Memory B cell (primary cell): ENCODE results near the gene CHCHD3.

Experiments
- ATAC-seq: fragments of 150-1000 bp; cut with Tn5 transposase; 2 replicates; pipeline ENCODE4 v1.10.0; 2021; ENCODE audit warnings: low read depth, mild to moderate bottlenecking, moderate library complexity
- DNase-seq, 2 donors: peaks; one replicate each; pipeline ENCODE4 v3.0.0; 2022; ENCODE audit warnings: low spot score in 2 of 2
- H3K27ac Mint-ChIP-seq: one replicate; pipeline ENCODE4 v1.8.0; 2022; ENCODE audit warnings: mild to moderate bottlenecking, moderate library complexity, mixed read lengths
- H3K27me3 Mint-ChIP-seq: one replicate; pipeline ENCODE4 v1.8.0; 2022; ENCODE audit warnings: mixed read lengths
- H3K36me3 Mint-ChIP-seq: one replicate; pipeline ENCODE4 v1.8.0; 2022; ENCODE audit warnings: mild to moderate bottlenecking, mixed read lengths
- H3K4me1 Mint-ChIP-seq: one replicate; pipeline ENCODE4 v1.8.0; 2022; ENCODE audit warnings: mixed read lengths
- H3K4me3 Mint-ChIP-seq: one replicate; pipeline ENCODE4 v1.8.0; 2022; ENCODE audit warnings: mild to moderate bottlenecking, moderate library complexity, mixed read lengths
- H3K9me3 Mint-ChIP-seq: one replicate; pipeline ENCODE4 v1.8.0; 2022; ENCODE audit warnings: mixed read lengths

CHCHD3 gene

DNA sequence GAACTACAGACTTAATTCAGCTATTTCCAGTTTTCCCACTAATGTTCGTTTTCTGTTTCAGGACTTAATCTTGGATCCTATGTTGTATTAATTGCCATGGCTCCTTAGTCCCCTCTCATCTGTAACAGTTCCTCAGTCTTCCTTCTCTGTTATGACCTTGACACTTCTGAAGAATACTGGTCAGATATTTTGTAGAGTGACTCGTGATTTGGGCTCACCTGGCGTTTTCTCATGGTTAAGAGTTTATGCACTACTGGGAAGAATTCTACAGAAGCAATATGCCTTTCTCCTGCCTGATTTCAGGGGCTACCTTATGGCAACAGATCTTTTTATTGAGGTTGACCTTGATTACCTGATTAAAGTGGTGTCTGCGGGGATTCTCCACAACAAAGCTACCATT lies 239.4 kb downstream of the CHCHD3 start:
- H3K4me1 Mint-ChIP-seq: peaks cover 2% of the 10 kb centered on the region
- no peak overlapping the region for H3K4me3 Mint-ChIP-seq
- H3K9me3 Mint-ChIP-seq: no peaks in the 10 kb centered on the region
- peaks cover 21% of the 10 kb centered on the region for H3K36me3 Mint-ChIP-seq
- ATAC-seq (no peak), DNase-seq (no peak)
- H3K27me3 Mint-ChIP-seq: no peaks in the 10 kb centered on the region
- no peak overlapping the region for H3K27ac Mint-ChIP-seq

- Mint-ChIP-seq H3K9me3 (no peaks in the 10 kb centered on the region), H3K36me3 (peaks cover 32% of the 10 kb centered on the region), H3K27me3 (no peaks in the 10 kb centered on the region), H3K4me3 (no peak overlapping the region), H3K4me1 (peaks cover 2% of the 10 kb centered on the region), H3K27ac (no peak overlapping the region)
- ATAC-seq (no peak), DNase-seq (no peak)
Measured at GRCh38 chr7:132840199-132840598, 241.7 kb downstream of the CHCHD3 start.

DNA sequence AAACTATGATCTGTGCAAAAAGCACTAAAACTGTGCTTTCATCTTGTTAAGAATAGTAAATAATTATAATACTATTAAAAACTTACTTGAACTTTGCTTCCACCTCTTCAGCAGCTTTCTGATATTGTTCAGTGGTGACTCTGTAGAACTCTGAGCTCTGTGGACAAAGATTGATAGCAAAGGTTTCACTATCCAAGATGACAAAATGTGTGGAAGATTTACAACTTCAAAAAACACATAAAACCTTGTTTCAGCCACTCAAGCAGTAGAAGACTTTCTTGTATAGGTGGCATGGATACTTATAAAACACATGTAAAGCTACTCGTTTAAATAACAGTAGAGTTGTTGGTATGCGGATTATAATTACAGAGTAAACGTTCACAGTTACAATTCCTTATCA lies 243.6 kb downstream of the CHCHD3 start:
- H3K27me3 Mint-ChIP-seq: no peaks in the 10 kb centered on the region
- H3K9me3 Mint-ChIP-seq: no peaks in the 10 kb centered on the region
- H3K4me3 Mint-ChIP-seq: no peak overlapping the region
- ATAC-seq: no peak
- DNase-seq: no peak
- H3K4me1 Mint-ChIP-seq: peaks cover 2% of the 10 kb centered on the region
- peaks cover 31% of the 10 kb centered on the region for H3K36me3 Mint-ChIP-seq
- H3K27ac Mint-ChIP-seq: no peak overlapping the region

DNA sequence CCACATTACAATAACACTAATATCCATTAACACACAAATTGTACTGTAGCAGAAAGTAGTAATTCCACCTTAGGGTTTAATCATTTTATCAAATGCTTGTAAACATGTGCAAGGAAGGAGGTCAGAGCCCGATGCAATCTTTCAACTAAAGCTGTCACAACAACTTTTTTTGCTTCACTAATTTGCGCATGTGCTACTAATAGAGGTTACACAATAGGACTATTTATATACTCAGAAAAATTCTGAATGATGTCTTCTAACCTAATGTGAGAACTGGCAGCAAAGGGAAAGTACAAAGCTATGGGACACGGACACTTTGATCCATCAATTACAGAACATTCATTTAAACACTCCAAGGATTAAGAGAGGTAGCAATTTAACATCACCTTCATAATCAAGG lies 244.4 kb downstream of the CHCHD3 start:
- H3K27me3 Mint-ChIP-seq: no peaks in the 10 kb centered on the region
- H3K4me3 Mint-ChIP-seq: no peak overlapping the region
- no peak overlapping the region for H3K27ac Mint-ChIP-seq
- peaks cover 30% of the 10 kb centered on the region for H3K36me3 Mint-ChIP-seq
- H3K4me1 Mint-ChIP-seq: peaks cover 2% of the 10 kb centered on the region
- ATAC-seq: no peak
- no peak for DNase-seq
- H3K9me3 Mint-ChIP-seq: no peaks in the 10 kb centered on the region

- no peak overlapping the region for H3K4me3 Mint-ChIP-seq
- ATAC-seq (no peak), DNase-seq (no peak)
- peaks cover 2% of the 10 kb centered on the region for H3K4me1 Mint-ChIP-seq
- H3K36me3 Mint-ChIP-seq: peaks cover 28% of the 10 kb centered on the region
- no peaks in the 10 kb centered on the region for H3K9me3 Mint-ChIP-seq
- no peaks in the 10 kb centered on the region for H3K27me3 Mint-ChIP-seq
- no peak overlapping the region for H3K27ac Mint-ChIP-seq
Measured at GRCh38 chr7:132836746-132837145, 245.1 kb downstream of the CHCHD3 start.

- H3K27me3 Mint-ChIP-seq: no peaks in the 10 kb centered on the region
- peaks cover 22% of the 10 kb centered on the region for H3K36me3 Mint-ChIP-seq
- ATAC-seq (no peak), DNase-seq (no peak)
- no peak overlapping the region for H3K4me3 Mint-ChIP-seq
- H3K4me1 Mint-ChIP-seq: peaks cover 2% of the 10 kb centered on the region
- no peak overlapping the region for H3K27ac Mint-ChIP-seq
- no peaks in the 10 kb centered on the region for H3K9me3 Mint-ChIP-seq
Measured at GRCh38 chr7:132830941-132831340, 250.9 kb downstream of the CHCHD3 start.

DNA sequence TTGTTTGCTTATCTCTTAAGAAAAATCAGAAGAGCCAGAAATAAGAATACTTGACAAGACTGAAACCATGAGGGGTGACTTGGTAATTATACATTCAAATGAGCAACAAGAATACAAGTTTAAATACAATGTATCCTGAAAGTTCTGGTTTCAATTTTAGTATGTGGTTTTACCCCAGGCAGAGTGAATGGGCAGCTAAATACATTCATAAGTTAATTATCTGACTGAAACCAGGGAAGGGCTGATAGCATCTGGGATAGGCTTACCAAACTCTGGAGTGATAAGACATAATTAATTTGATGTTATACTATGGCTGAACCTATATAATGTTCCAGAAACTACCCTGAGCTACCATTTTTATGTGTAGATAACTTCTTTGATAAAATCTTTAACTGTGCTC lies 253.4 kb downstream of the CHCHD3 start:
- no peak for ATAC-seq
- Mint-ChIP-seq H3K27ac (no peak overlapping the region), H3K36me3 (peaks cover 29% of the 10 kb centered on the region), H3K9me3 (no peaks in the 10 kb centered on the region), H3K4me3 (no peak overlapping the region), H3K4me1 (peaks cover 2% of the 10 kb centered on the region), H3K27me3 (no peaks in the 10 kb centered on the region)
- DNase-seq: no peak

DNA sequence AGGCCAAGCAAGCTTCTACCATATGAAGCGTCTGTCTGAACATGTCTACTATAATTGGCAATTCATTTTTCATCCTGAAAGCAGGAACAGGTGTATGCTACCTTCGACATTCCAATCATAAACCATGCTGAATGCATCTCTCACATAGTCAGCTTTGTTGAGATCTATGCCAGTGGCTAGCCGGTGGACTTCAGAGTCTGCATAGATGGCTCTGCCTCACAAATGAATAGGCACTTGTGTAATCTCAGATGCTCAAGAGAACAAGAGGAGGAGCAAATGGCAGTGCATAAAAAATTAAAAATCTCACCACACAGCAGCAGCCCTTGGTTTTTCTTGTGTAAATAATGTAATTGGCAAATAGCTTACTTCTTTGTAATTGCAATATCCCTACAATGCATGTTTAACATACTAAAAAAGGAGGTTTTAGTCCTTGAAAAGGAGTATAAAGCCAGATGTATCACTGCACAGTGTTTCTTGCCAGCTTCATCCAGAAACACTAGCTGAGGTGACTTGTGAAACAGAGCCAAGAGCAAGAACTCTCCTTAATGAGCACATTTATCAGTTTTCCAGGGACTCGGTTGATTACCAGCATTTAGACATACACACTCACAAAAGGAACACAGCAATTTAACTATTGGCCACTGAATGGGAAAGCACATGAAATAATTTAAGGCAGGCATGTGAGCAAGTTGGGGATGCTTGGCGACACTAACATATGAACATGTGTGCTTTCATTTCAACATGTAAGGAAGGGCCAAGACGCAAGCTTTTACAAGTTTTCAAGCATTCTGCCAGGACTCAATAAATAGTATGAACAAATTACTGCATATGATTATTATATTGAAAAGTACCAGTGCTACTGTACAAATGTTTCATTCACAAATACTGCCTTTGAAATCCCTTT lies 255.7 kb downstream of the CHCHD3 start:
- Mint-ChIP-seq H3K27ac (no peak overlapping the region), H3K27me3 (no peaks in the 10 kb centered on the region), H3K9me3 (no peaks in the 10 kb centered on the region), H3K4me3 (no peak overlapping the region), H3K4me1 (peaks cover 2% of the 10 kb centered on the region), H3K36me3 (peaks cover 29% of the 10 kb centered on the region)
- ATAC-seq (no peak), DNase-seq (no peak)

- no peak for ATAC-seq
- H3K4me3 Mint-ChIP-seq: no peak overlapping the region
- DNase-seq: no peak
- H3K4me1 Mint-ChIP-seq: peaks cover 2% of the 10 kb centered on the region
- no peak overlapping the region for H3K27ac Mint-ChIP-seq
- no peaks in the 10 kb centered on the region for H3K9me3 Mint-ChIP-seq
- peaks cover 29% of the 10 kb centered on the region for H3K36me3 Mint-ChIP-seq
- no peaks in the 10 kb centered on the region for H3K27me3 Mint-ChIP-seq
Measured at GRCh38 chr7:132825222-132825621, 256.7 kb downstream of the CHCHD3 start.

- ATAC-seq (no peak), DNase-seq (no peak)
- H3K27ac Mint-ChIP-seq: no peak overlapping the region
- H3K9me3 Mint-ChIP-seq: no peaks in the 10 kb centered on the region
- peaks cover 10% of the 10 kb centered on the region for H3K36me3 Mint-ChIP-seq
- no peaks in the 10 kb centered on the region for H3K27me3 Mint-ChIP-seq
- no peaks in the 10 kb centered on the region for H3K4me1 Mint-ChIP-seq
- H3K4me3 Mint-ChIP-seq: no peak overlapping the region
Measured at GRCh38 chr7:132819648-132820047, 262.2 kb downstream of the CHCHD3 start.

DNA sequence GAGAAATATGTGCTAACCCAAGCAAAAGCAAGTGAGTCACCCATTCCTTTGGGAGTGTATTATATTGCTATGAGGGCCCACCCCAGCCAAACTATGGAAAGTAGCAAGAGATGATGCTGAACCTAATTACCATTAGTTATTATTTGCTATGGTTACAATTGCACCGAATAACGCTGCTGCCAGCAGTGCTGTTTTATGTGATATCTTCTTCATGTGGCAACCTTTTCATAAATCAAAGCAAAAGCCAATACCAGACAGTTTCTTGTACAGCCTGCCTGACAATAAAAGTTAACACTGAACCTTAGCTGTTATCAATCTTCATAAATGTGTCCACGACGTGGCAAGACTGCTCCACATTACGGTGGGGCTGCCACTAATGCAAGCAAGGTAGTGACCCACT lies 263.9 kb downstream of the CHCHD3 start:
- DNase-seq: no peak
- ATAC-seq: no peak
- H3K27me3 Mint-ChIP-seq: no peaks in the 10 kb centered on the region
- H3K4me1 Mint-ChIP-seq: no peaks in the 10 kb centered on the region
- no peaks in the 10 kb centered on the region for H3K9me3 Mint-ChIP-seq
- H3K4me3 Mint-ChIP-seq: no peak overlapping the region
- peaks cover 8% of the 10 kb centered on the region for H3K36me3 Mint-ChIP-seq
- H3K27ac Mint-ChIP-seq: no peak overlapping the region

DNA sequence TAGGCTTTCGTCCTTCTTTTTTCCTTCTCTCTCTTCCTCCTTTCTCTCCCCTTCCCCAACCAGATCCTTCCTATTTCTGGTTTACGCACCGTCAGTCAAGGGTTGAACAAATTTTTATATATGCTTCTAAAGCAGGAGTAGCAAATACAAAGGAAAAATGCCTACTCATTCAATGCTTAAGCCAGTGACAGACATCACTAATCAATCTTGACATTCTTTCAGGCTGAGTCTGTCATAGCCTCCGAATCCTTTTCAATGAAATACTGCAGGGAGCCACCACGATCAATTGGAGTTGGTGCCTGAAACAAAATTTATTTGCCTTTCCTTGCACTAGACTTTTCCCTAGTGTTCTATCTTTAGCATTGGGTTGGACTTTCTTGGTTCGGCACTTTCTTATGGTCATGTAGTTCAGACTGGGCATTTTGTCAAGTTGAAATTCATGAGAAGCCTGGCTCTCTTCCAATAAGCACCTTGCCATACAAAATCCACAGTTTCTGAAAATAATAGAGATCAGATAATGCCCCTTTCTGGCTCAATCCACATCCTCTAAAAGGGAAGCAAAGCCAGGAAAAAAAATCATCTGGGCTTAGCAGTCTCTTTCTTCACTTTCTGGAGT lies 266.1 kb downstream of the CHCHD3 start:
- Mint-ChIP-seq H3K4me3 (no peak overlapping the region), H3K9me3 (peaks cover 4% of the 10 kb centered on the region), H3K36me3 (peaks cover 23% of the 10 kb centered on the region), H3K27ac (no peak overlapping the region), H3K27me3 (no peaks in the 10 kb centered on the region), H3K4me1 (peaks cover 8% of the 10 kb centered on the region)
- DNase-seq (no peak), ATAC-seq (no peak)

- H3K4me1 Mint-ChIP-seq: peaks cover 8% of the 10 kb centered on the region
- no peaks in the 10 kb centered on the region for H3K27me3 Mint-ChIP-seq
Measured at GRCh38 chr7:132815130-132815529, 266.8 kb downstream of the CHCHD3 start.

DNA sequence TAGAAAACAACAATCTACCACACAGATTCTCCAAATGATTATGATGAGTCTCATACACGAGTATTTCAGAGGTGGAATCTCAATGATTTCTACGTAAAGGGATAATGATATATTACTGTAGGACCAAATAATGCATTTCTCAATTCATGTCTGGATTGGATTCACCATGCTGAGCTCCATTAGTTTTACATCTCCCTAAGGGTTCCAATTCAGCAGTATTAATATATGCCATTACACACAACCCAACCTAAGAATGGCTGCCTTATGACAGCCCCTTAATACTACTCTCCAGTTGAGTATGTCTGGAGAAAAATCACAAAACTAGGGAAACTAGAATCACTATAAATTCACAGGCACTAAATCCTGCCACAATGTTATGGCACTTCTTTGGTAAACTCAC lies 271.3 kb downstream of the CHCHD3 start:
- no peak for ATAC-seq
- Mint-ChIP-seq H3K36me3 (peaks cover 19% of the 10 kb centered on the region), H3K4me1 (peaks cover 8% of the 10 kb centered on the region), H3K27me3 (no peaks in the 10 kb centered on the region), H3K9me3 (peaks cover 4% of the 10 kb centered on the region), H3K27ac (no peak overlapping the region), H3K4me3 (no peak overlapping the region)
- DNase-seq: no peak

More at GRCh38 chr7:132815130-132815529, 266.8 kb downstream of the CHCHD3 start:
- no peak overlapping the region for H3K27ac Mint-ChIP-seq
- DNase-seq (no peak), ATAC-seq (no peak)
- H3K4me3 Mint-ChIP-seq: no peak overlapping the region
- peaks cover 24% of the 10 kb centered on the region for H3K36me3 Mint-ChIP-seq
- peaks cover 4% of the 10 kb centered on the region for H3K9me3 Mint-ChIP-seq
